NCI-H2171 (cell line): Measurements from ENCODE around the gene PAX8.
A peak's percentile ranks its signal among the peaks of the same experiment; 100 is the strongest.

Experiments used
- DNase-seq: peaks from one replicate; lab custom pipeline; 2025; lab: John Stamatoyannopoulos, UW

Gene PAX8

GRCh38 chr2:113264713-113265403 is 13.9 kb downstream of the PAX8 start:
- DNase-seq, result no peak

GRCh38 chr2:113263546-113263945 is 15.2 kb downstream of the PAX8 start:
- DNase-seq, result peak; percentile 61

GRCh38 chr2:113260991-113261390 is 17.7 kb downstream of the PAX8 start:
- no peak for DNase-seq

- no peak for DNase-seq
Observed at GRCh38 chr2:113258471-113259147, 20.1 kb downstream of the PAX8 start.

- DNase-seq, result no peak
Observed at GRCh38 chr2:113257516-113258264, 21.0 kb downstream of the PAX8 start.

GRCh38 chr2:113255140-113256070 is 23.3 kb downstream of the PAX8 start:
- DNase-seq, result no peak

GRCh38 chr2:113253453-113253852 is 25.3 kb downstream of the PAX8 start:
- DNase-seq, result no peak

GRCh38 chr2:113252047-113252590 is 26.6 kb downstream of the PAX8 start:
- DNase-seq, result no peak

GRCh38 chr2:113251118-113251517 is 27.6 kb downstream of the PAX8 start:
- DNase-seq, result no peak

- DNase-seq, result peak; percentile 33
Observed at GRCh38 chr2:113248997-113249770, 29.5 kb downstream of the PAX8 start.

GRCh38 chr2:113246606-113247005 is 32.1 kb downstream of the PAX8 start:
- DNase-seq, result no peak

GRCh38 chr2:113245276-113245711 is 33.4 kb downstream of the PAX8 start:
- no peak for DNase-seq

- no peak for DNase-seq
Observed at GRCh38 chr2:113242327-113242726, 36.4 kb downstream of the PAX8 start.

GRCh38 chr2:113240915-113241911 is 37.5 kb downstream of the PAX8 start:
- DNase-seq, result no peak

- DNase-seq, result no peak
Observed at GRCh38 chr2:113240150-113240914, 38.4 kb downstream of the PAX8 start.

GRCh38 chr2:113238871-113239839 is 39.6 kb downstream of the PAX8 start:
- no peak for DNase-seq

GRCh38 chr2:113237604-113238160 is 41.0 kb downstream of the PAX8 start:
- DNase-seq, result no peak
